Neuronal stem cell (in vitro differentiated cells): ENCODE results near the gene PLEKHA4.
"Not testable (repeated sequence)": the region's sequence is repeated elsewhere in the genome, so short reads cannot be mapped to it uniquely, and the experiment has no call there.

Source experiments
- DNase-seq: peaks from one replicate; pipeline ENCODE4 v3.0.0-alpha.2; 2013; ENCODE audit warnings: low spot score
- H2AFZ ChIP-seq: one replicate; pipeline ENCODE4 v1.6.1; 2013; ENCODE audit warnings: mild to moderate bottlenecking, low read length, inconsistent platforms
- H2AK5ac ChIP-seq: 2 replicates; pipeline ENCODE4 v1.6.1; 2013; ENCODE audit warnings: low read depth, mild to moderate bottlenecking, inconsistent platforms, low read length, moderate library complexity, mixed read lengths
- H2BK120ac ChIP-seq: 2 replicates; pipeline ENCODE4 v1.6.1; 2013; ENCODE audit warnings: low read depth, mild to moderate bottlenecking, inconsistent platforms, low read length, moderate library complexity, mixed read lengths
- H2BK12ac ChIP-seq: one replicate; pipeline ENCODE4 v1.6.1; 2013; ENCODE audit warnings: low read length, inconsistent platforms
- H2BK15ac ChIP-seq: 2 replicates; pipeline ENCODE4 v1.6.1; 2013; ENCODE audit warnings: mild to moderate bottlenecking, low read length, inconsistent platforms, mixed read lengths
- H2BK5ac ChIP-seq: one replicate; pipeline ENCODE4 v1.6.1; 2013; ENCODE audit warnings: inconsistent platforms, mild to moderate bottlenecking, low read length, moderate library complexity
- H3K14ac ChIP-seq: one replicate; pipeline ENCODE4 v1.6.1; 2013; ENCODE audit warnings: low read length, inconsistent platforms
- H3K18ac ChIP-seq: 2 replicates; pipeline ENCODE4 v1.6.1; 2013; ENCODE audit warnings: low read length, inconsistent platforms
- H3K23ac ChIP-seq: 2 replicates; pipeline ENCODE4 v1.6.1; 2013; ENCODE audit warnings: low read depth, mild to moderate bottlenecking, mixed read lengths, low read length, inconsistent platforms; ENCODE audit not compliant: poor library complexity
- H3K27ac ChIP-seq: replicated peaks from 3 replicates; pipeline ENCODE4 v1.5.1; 2013; ENCODE audit warnings: low read length, inconsistent platforms
- H3K27me3 ChIP-seq, 3 experiments: 2 replicates each; pipeline ENCODE4 v1.6.1; 2013; ENCODE audit warnings: low read length in 3 of 3, mild to moderate bottlenecking in 2 of 3, inconsistent platforms in 1 of 3, low read depth in 1 of 3, mixed read lengths in 1 of 3, moderate library complexity in 1 of 3; ENCODE audit not compliant: control insufficient read depth in 3 of 3, insufficient read depth in 3 of 3
- H3K36me3 ChIP-seq, 2 donors: replicated peaks in 1 of 2; 2 replicates each; pipeline ENCODE4 v1.6.1; 2013; ENCODE audit warnings: low read length in 2 of 2; ENCODE audit not compliant: control insufficient read depth in 2 of 2, insufficient read depth in 2 of 2
- H3K4ac ChIP-seq: 2 replicates; pipeline ENCODE4 v1.6.1; 2013; ENCODE audit warnings: inconsistent platforms, mild to moderate bottlenecking, low read length, moderate library complexity
- H3K4me1 ChIP-seq, 2 donors: 1 replicate in 1 of 2; 2 replicates in 1 of 2; pipeline ENCODE4 v1.6.1; 2013; ENCODE audit warnings: low read length in 2 of 2, low read depth in 1 of 2; ENCODE audit not compliant: control insufficient read depth in 2 of 2, insufficient read depth in 1 of 2
- H3K4me2 ChIP-seq: one replicate; pipeline ENCODE4 v1.6.1; 2013; ENCODE audit warnings: mild to moderate bottlenecking, low read length, inconsistent platforms; ENCODE audit not compliant: insufficient read depth, poor library complexity, severe bottlenecking
- H3K4me3 ChIP-seq, 2 donors: 2 replicates each; pipeline ENCODE4 v1.5.1; 2013; ENCODE audit warnings: low read length in 2 of 2, mild to moderate bottlenecking in 2 of 2, inconsistent platforms in 1 of 2, moderate library complexity in 1 of 2
- H3K79me1 ChIP-seq: one replicate; pipeline ENCODE4 v1.6.1; 2013; ENCODE audit warnings: low read depth, mild to moderate bottlenecking, inconsistent platforms, low read length, moderate library complexity
- H3K9ac ChIP-seq: one replicate; pipeline ENCODE4 v1.6.1; 2013; ENCODE audit warnings: mild to moderate bottlenecking, low read depth, low read length, inconsistent platforms; ENCODE audit not compliant: poor library complexity
- H3K9me3 ChIP-seq, 2 donors: replicated peaks in 1 of 2; 2 replicates each; pipeline versions ENCODE3 to v1.6.1; 2013; ENCODE audit warnings: low read length in 2 of 2, mild to moderate bottlenecking in 2 of 2, inconsistent platforms in 1 of 2, low read depth in 1 of 2, mixed read lengths in 1 of 2, moderate library complexity in 1 of 2; ENCODE audit not compliant: control insufficient read depth in 2 of 2, insufficient read depth in 1 of 2
- H4K8ac ChIP-seq: one replicate; pipeline ENCODE4 v1.6.1; 2013; ENCODE audit warnings: low read depth, mild to moderate bottlenecking, inconsistent platforms, low read length, moderate library complexity
- H4K91ac ChIP-seq: one replicate; pipeline ENCODE4 v1.6.1; 2013; ENCODE audit warnings: low read length, low read depth, mild to moderate bottlenecking, inconsistent platforms; ENCODE audit not compliant: poor library complexity
- WGBS, 2 donors: extraction: QIAGEN DNeasy Blood & Tissue Kit; methylation state at CpG; one replicate each; pipeline ENCODE4 v1.1.7; 2013; ENCODE audit warnings: missing lambda C conversion rate in 2 of 2, mixed read lengths in 1 of 2; ENCODE audit not compliant: insufficient read length in 2 of 2, insufficient replicate concordance in 1 of 2; ENCODE audit errors: extremely low coverage in 2 of 2; 5-methylcytosine and 5-hydroxymethylcytosine counted together

Gene PLEKHA4

DNA sequence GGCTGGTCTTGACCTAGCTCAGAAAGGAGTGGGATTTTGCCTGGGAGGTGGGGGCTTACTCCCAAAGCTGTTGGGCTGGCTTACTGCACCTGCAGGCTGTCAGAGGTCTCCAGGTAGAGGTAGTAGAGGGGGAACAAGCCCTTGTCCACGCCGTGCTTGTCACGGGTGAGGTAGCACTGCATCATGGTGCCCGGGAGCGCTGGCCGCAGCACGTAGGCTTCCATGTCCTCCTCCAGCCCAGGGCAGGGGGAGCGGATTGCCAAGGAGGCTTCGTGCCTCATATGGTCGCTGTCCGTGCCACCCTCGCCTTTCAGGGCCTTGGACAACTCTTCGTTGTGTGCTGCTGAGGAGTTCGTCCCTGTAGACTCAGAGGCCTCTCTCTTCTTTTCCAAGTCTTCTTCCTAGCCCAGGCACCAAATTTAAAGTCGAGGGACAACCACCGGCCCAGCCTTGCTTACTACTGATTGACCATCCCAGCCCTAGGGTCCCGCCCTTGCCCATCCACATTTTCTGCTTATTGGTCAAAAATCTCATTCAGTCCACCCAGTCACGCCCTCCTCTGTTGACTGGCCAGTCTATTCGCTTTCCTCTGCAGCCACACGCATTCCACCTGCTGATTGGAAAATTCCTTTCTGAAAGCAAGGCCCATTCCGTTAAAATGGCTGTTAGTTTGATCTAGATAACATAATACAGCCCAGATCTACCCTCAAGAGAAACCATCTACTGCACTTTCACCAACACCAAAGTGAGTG is 19.6 kb upstream of the PLEKHA4 start:
- Histone ChIP-seq H3K14ac (no peak overlapping the region), H3K4ac (no peak overlapping the region), H3K79me1 (no peaks in the 10 kb centered on the region), H2BK15ac (peak overlapping the region; percentile 13), H3K9ac (no peak overlapping the region), H2AFZ (peak overlapping the region; percentile 47), H2AK5ac (no peak overlapping the region), H3K4me1 (no peaks in the 10 kb centered on the region), H2BK12ac (no peak overlapping the region), H4K91ac (no peak overlapping the region), H3K4me2 (no peak overlapping the region), H3K4me3 (no peak overlapping the region), H3K36me3 (no peaks in the 10 kb centered on the region), H3K23ac (no peak overlapping the region), H3K27me3 (no peaks in the 10 kb centered on the region), H3K27ac (no peak overlapping the region), H2BK120ac (no peak overlapping the region), H2BK5ac (no peak overlapping the region), H4K8ac (no peak overlapping the region), H3K9me3 (no peaks in the 10 kb centered on the region), H3K18ac (no peak overlapping the region)
- no CpG with 5 or more reads among the region's 21 CpGs for WGBS, 2 donors
- DNase-seq, result no peak

DNA sequence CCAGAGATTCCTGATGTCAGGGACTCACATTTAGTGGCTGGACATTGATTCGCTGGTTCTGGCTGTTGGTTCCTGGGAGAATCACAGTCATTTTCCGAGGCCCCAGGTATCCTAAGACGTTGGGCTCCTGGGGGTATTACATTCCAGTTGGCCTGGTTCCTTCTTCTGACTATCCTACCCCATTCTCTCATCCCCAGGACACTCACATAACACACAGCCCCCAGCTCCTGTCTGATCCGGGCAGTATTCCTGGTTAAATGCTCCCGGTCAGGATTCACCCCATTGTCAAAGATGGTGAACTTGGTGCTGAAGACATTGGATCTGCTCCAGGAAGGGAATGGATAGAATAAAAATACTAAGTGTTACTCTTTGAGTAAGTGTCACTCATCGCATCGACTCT is 15.3 kb upstream of the PLEKHA4 start:
- Histone ChIP-seq H3K4me2 (no peak overlapping the region), H3K79me1 (no peaks in the 10 kb centered on the region), H3K9ac (no peak overlapping the region), H3K36me3 (no peaks in the 10 kb centered on the region), H3K27ac (no peak overlapping the region), H2BK120ac (no peak overlapping the region), H2BK5ac (no peak overlapping the region), H3K14ac (no peak overlapping the region), H2AFZ (no peak overlapping the region), H3K23ac (no peak overlapping the region), H3K4ac (no peak overlapping the region), H4K91ac (no peak overlapping the region), H3K27me3 (no peaks in the 10 kb centered on the region), H3K9me3 (peaks cover 0 to 9% of the 10 kb centered on the region in 2 donors), H3K4me1 (no peaks in the 10 kb centered on the region), H2AK5ac (no peak overlapping the region), H2BK12ac (no peak overlapping the region), H2BK15ac (no peak overlapping the region), H3K4me3 (no peak overlapping the region), H4K8ac (no peak overlapping the region), H3K18ac (no peak overlapping the region)
- DNase-seq, result no peak
- no CpG with 5 or more reads among the region's 7 CpGs for WGBS, 2 donors

DNA sequence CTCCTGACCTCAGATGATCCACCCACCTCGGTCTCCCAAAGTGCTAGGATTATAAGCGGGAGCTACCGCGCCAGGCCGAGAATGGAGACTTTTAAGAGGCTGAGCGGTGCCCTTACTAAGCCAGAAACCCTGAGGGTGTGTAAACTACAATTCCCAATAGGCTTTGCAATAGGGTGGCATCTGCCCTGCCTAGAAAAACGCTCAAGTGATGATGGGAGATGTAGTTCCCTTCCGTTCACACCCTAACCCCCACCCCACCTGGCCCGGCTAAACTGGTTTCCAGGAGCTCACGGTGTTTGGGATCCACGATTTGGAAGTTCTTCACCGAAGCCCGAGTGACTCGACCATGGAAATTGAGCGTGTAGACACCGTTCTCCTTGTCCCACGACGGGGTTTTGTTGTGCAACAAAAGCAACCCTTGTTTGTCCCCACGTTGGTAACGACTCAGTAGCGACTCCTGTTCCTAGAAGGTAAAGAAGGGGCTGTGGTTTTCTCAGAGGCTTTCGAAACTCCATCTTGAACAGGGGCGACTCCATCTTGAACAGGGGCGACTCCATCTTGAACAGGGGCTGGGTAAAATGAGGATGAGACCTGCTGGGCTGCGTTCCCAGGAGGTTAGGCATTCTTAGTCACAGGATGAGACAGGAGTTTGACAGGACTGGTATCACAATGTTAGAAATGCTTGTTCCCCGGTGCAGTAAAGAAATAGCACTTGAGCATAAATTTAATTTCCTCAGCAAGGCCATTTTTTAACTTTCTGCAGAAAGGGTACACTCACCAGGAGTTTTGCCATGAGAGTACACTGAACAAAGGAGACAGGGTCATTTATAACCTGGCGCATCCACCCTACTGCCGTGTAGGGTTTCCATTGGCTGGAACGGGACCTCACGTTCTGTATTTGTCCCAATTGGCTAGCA is 13.6 kb upstream of the PLEKHA4 start:
- Histone ChIP-seq H4K91ac (no peak overlapping the region), H3K27ac (no peak overlapping the region), H4K8ac (no peak overlapping the region), H3K18ac (no peak overlapping the region), H2BK5ac (no peak overlapping the region), H3K4me2 (no peak overlapping the region), H2AK5ac (no peak overlapping the region), H3K27me3 (no peaks in the 10 kb centered on the region), H3K4me1 (no peaks in the 10 kb centered on the region), H2BK15ac (no peak overlapping the region), H3K79me1 (no peaks in the 10 kb centered on the region), H3K9me3 (peaks cover 0 to 9% of the 10 kb centered on the region in 2 donors), H3K14ac (no peak overlapping the region), H3K4me3 (no peak overlapping the region), H2AFZ (no peak overlapping the region), H2BK120ac (no peak overlapping the region), H3K36me3 (peaks cover 0 to 2% of the 10 kb centered on the region in 2 donors), H3K4ac (no peak overlapping the region), H3K9ac (no peak overlapping the region), H3K23ac (no peak overlapping the region), H2BK12ac (no peak overlapping the region)
- DNase-seq, result no peak
- WGBS, 2 donors, result no CpG with 5 or more reads among the region's 30 CpGs

DNA sequence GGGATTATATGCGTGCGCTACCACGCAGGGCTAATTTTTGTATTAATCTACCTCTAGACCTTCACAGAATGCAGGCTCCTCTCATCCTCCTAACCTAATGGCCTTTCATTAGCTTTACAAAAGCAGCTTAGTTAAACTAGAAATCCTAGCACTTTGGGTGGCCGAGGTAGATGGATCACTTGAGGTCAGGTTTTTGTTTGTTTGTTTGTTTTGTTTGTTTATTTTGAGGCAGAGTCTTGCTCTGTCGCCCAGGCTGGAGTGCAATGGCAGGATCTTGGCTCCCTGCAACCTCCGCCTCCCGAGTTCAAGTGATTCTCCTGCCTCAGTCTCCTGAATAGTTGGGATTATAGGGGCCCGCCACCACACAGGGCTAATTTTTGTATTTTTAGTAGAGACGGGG is 11.3 kb upstream of the PLEKHA4 start:
- H3K27ac ChIP-seq, H3K4ac ChIP-seq, H2AFZ ChIP-seq, H2BK12ac ChIP-seq, H3K27me3 ChIP-seq, H3K23ac ChIP-seq, H2BK5ac ChIP-seq, H3K79me1 ChIP-seq, DNase-seq, H2BK15ac ChIP-seq, H3K4me2 ChIP-seq, H3K9me3 ChIP-seq, H3K14ac ChIP-seq, H2AK5ac ChIP-seq, H3K4me3 ChIP-seq, H3K9ac ChIP-seq, H2BK120ac ChIP-seq, H4K8ac ChIP-seq, H4K91ac ChIP-seq, H3K18ac ChIP-seq: not testable (repeated sequence)
- peaks cover 11 to 21% of the 10 kb centered on the region in 2 donors for H3K36me3 ChIP-seq
- WGBS, 2 donors, result no CpG with 5 or more reads among the region's 9 CpGs
- peaks cover 5 to 17% of the 10 kb centered on the region in 2 donors for H3K4me1 ChIP-seq
